DOHH2 (cell line): ENCODE results near the gene SLC9A9.
"Not testable (repeated sequence)": the region's sequence is repeated elsewhere in the genome, so short reads cannot be mapped to it uniquely, and the experiment has no call there.

Experiments
- CTCF ChIP-seq: fragments of 200-600 bp; sonication (generic); IDR thresholded peaks from one replicate; pipeline ENCODE4 v1.5.1; 2014; ENCODE audit warnings: antibody characterized with exemption, mild to moderate bottlenecking, low read depth, low read length; ENCODE audit not compliant: poor library complexity, severe bottlenecking
- EZH2phosphoT487 ChIP-seq: fragments of 200-600 bp; sonication (generic); IDR thresholded peaks from 2 replicates; pipeline ENCODE4 v1.6.1; 2017; ENCODE audit warnings: borderline replicate concordance, mild to moderate bottlenecking, antibody characterized with exemption, low read length, moderate library complexity, mixed read lengths

DNA sequence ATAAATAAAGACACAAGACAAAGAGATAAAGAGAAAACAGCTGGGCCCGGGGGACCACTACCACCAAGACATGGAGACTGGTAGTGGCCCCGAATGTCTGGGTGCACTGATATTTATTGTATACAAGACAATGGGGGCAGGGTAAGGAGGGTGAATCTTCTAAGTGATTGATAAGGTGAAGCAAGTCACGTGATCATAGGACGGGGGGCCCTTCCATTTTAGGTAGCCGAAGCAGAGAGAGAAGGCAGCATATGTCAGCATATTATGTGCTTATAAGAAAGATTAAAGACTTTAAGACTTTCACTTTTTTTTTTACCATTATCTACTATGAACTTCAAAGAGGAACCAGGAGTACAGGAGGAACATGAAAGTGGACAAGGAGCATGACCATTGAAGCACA, 25.3 kb upstream of the SLC9A9 start:
- TF ChIP-seq CTCF, EZH2phosphoT487: not testable (repeated sequence)
